Stimulated activated naive CD8-positive, alpha-beta T cell treated with anti-CD3 and anti-CD28 coated beads, Interleukin-15, amount 100 ng/mL, for 72 hours (primary cell): ENCODE measurements around the gene SLC43A2.
A peak's percentile ranks its signal among the peaks of the same experiment; 100 is the strongest.
"Not testable (repeated sequence)": the region's sequence is repeated elsewhere in the genome, so short reads cannot be mapped to it uniquely, and the experiment has no call there.

Experiments used
- ATAC-seq: fragments of 150-1000 bp; cut with Tn5 transposase; 2 replicates; pipeline ENCODE4 v1.10.0; 2021; ENCODE audit warnings: mild to moderate bottlenecking, moderate library complexity
- DNase-seq, 2 donors: peaks; one replicate each; pipeline ENCODE4 v3.0.0; 2021 to 2022
- H3K27ac Mint-ChIP-seq, 2 donors: one replicate each; pipeline ENCODE4 v1.8.0; 2022; ENCODE audit warnings: mild to moderate bottlenecking in 2 of 2, mixed read lengths in 2 of 2, moderate library complexity in 2 of 2
- H3K27me3 Mint-ChIP-seq: one replicate; pipeline ENCODE4 v1.8.0; 2022; ENCODE audit warnings: mixed read lengths
- H3K4me1 Mint-ChIP-seq: one replicate; pipeline ENCODE4 v1.8.0; 2022; ENCODE audit warnings: mild to moderate bottlenecking, mixed read lengths
- H3K4me3 Mint-ChIP-seq, 2 donors: one replicate each; pipeline ENCODE4 v1.8.0; 2022; ENCODE audit warnings: mild to moderate bottlenecking in 2 of 2, mixed read lengths in 2 of 2, moderate library complexity in 1 of 2
- H3K9me3 Mint-ChIP-seq, 2 donors: one replicate each; pipeline ENCODE4 v1.8.0; 2022; ENCODE audit warnings: mixed read lengths in 2 of 2

The SLC43A2 gene

DNA sequence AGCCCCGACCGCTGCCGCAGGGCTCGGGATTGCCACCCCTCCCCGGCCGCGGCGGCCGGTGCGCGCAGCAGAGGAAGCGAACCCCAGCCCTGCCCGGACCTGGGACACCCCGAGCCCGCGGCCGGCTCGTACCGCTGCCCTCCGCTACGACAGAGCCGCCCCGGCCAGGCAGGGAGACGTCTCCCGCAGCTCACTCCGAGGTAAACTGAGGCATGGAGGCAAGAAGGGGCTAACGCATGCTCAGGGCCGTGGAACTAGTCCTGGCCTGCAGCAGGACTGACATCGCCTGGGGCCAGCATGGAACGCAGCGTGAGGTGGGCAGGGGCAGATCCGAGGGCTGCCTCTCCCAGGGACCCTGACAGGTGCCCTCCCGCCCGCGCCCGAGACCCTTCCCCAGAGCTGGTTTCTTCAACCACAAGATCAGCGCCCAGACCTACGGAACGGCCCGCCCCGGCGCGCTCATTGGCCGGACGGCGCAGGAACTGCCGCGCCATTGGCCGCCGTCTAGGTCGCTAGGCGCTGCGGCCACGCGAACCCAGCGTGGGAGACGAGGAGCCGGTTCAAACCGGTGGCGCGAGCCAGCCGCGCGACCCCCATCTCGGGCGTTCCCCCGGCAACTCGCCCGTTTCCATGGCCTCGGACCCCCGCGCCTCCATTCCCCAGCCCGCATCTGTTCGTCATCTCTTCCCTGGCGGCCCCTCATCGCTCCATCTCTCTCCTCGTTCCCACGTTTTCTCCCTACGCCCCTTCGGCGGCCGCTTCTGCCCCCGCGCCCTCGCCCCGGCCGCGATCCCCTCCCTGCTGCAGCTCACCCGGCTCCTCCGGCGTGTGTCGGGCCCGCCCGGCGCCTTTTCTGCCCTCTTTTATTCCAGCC lies at the start of gene SLC43A2:
TSS of gene SLC43A2 (minus strand) at position 853 of the 874 bp plus-strand sequence. CDS start 960 bp downstream, outside the sequence.
- Mint-ChIP-seq H3K27me3 (peaks cover 36% of the 10 kb centered on the region), H3K27ac (peak within 1 kb of the TSS; percentile 81 to 97), H3K9me3 (no peaks in the 10 kb centered on the region), H3K4me3 (peak within 1 kb of the TSS; percentile 86 to 99), H3K4me1 (peaks cover 39% of the 10 kb centered on the region)
- ATAC-seq (peak; percentile 82), DNase-seq (peak; percentile 75 to 80)

DNA sequence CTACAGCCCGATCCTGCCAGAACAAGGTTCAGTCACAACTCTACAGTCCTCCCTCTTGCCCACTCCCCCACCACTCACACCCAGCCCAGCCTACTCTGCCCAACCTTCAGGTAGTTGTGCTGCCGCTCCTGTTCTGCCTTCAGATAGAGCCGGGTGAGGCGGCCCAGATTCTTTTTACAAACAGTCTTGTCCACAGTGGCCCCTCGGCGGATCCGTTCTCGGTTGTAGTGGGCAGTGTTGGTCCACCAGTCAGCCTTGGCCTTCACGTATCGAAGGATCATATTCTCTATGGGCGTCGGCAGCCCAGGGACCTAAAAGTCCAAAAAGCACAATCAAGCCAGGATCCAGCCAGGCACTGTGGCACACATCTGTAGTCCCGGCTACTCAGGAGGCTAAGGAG lies 47.8 kb upstream of the SLC43A2 start:
- Mint-ChIP-seq H3K9me3 (no peaks in the 10 kb centered on the region), H3K27me3 (no peaks in the 10 kb centered on the region), H3K4me3 (no peak overlapping the region), H3K27ac (no peak overlapping the region), H3K4me1 (no peaks in the 10 kb centered on the region)
- DNase-seq, result no peak
- ATAC-seq, result no peak

DNA sequence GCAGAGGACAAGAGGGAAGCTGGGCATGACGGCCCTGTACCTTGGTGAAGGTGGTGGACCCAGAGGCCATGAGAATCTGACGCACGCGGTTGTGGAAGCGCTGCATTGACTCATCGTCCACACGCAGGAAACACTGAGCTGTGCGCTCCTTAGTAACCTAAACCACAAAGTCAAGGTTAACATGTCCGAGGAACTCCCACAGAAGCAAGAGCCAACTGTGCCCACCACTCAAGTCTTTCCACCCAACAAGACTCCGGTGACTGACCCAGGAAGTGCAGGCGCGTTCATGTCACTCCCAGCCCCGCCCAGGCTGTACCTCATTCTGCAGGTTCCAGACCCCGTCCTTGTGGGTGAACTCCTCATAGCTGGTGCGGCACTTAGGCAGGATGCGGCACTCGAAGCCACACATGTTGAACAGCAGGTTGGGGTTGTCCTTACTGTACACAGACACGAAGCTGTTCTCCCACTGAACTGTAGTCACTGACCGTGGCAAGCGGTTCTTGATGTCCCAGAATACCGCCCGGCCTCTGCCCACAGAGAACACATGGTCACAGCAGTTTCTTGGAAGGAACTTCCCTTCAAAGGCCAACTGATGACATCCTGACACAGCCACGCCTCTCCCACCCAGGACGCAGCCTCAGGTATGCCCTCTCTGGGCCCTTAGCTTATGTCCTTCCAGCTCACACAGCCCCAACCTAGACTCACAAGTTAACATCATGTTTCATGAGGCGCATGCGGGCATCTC lies 44.6 kb upstream of the SLC43A2 start:
- ATAC-seq, result no peak
- Mint-ChIP-seq H3K4me3 (no peak overlapping the region), H3K27ac (no peak overlapping the region)

DNA sequence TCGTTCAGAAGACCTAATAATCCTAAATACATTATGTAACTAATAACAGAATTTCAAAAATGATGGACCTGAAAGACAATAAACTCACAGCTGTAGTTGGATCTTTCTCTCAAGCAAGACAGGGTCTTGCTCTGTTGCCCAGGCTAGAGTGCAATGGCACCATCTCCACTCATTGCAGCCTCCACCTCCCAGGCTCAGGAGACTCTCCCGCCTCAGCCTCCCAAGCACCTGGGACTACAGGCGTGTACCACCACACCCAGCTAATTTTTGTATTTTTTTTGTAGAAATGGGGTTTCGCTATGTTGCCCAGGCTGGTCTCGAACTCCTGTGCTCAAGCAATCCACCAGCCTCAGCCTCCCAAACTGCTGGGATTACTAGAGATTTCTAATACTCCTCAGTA lies 35.3 kb upstream of the SLC43A2 start:
- H3K27me3 Mint-ChIP-seq, DNase-seq, H3K4me3 Mint-ChIP-seq, ATAC-seq, H3K4me1 Mint-ChIP-seq, H3K9me3 Mint-ChIP-seq: not testable (repeated sequence)
- H3K27ac Mint-ChIP-seq, result peak overlapping the region in 1 of 2 donors; percentile 27

More for the DNA sequence above, 44.6 kb upstream of the SLC43A2 start:
- Mint-ChIP-seq H3K9me3 (no peaks in the 10 kb centered on the region), H3K4me1 (peaks cover 16% of the 10 kb centered on the region), H3K27me3 (no peaks in the 10 kb centered on the region)
- no peak for DNase-seq

DNA sequence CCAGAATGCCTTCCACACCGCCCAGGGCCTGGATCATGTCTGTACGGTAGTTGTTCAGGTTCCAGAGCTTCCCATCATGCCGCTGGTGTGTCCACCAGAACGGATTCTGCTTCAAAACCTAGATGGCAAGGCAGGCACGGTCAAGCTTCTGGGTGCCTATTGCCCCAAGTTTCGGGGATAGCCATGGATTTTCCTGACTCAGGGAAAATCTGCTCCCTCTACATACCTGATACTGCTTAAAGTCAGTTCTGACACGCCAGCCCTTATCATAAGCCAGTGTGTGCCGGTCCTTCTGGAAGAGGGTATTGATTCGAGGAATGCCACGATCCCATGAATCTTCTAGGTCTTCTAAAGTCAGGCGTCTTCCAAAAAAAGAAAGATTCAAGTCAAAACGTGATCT lies 32.4 kb upstream of the SLC43A2 start:
- DNase-seq (no peak), ATAC-seq (no peak)
- Mint-ChIP-seq H3K27ac (no peak overlapping the region), H3K27me3 (no peaks in the 10 kb centered on the region), H3K9me3 (no peaks in the 10 kb centered on the region), H3K4me1 (no peaks in the 10 kb centered on the region), H3K4me3 (no peak overlapping the region)

DNA sequence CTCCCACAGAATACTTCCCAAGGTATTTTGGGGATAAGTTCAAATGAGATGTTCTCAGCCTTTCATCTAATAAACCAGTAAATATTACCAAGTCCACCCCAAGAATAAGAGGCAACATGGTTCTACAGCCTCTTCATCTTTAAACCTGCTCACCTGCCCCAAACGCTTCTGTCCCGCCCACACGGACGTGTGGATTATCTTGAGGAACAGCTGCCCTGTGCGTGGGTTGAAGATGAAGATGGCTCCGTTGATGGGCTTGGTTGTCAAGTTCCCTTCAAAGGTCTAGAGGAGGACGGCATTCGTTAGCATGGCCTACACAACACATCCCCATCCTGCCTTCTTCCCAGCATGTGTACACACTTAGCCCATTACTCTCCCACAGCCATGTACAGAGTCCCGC lies 29.5 kb upstream of the SLC43A2 start:
- Mint-ChIP-seq H3K27me3 (no peaks in the 10 kb centered on the region), H3K9me3 (no peaks in the 10 kb centered on the region), H3K4me3 (no peak overlapping the region), H3K4me1 (peaks cover 3% of the 10 kb centered on the region), H3K27ac (no peak overlapping the region)
- DNase-seq, result no peak
- ATAC-seq, result no peak

DNA sequence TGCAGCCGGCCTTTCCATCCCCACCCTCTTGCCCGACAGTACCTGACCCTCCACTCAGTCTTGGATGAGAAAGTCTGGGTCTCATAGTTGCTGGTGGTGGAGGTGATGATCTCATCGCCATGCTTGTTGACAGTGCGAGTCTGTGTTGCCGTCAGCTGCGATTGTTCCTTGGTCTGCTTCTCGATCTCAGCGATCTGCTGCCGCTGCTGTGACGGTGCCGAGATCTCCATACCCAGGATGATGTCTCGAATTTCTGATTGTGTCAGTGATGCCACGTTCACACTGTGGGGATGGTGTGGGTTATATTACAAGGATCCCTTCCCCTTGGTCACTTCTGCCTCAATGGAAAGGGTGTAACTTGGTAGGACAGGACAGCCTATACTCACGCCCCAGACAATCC lies 25.1 kb upstream of the SLC43A2 start:
- no peak for ATAC-seq
- peaks cover 31% of the 10 kb centered on the region for H3K4me1 Mint-ChIP-seq
- peak overlapping the region in 1 of 2 donors; percentile 27 for H3K27ac Mint-ChIP-seq
- H3K9me3 Mint-ChIP-seq, result no peaks in the 10 kb centered on the region
- H3K4me3 Mint-ChIP-seq, result no peak overlapping the region
- H3K27me3 Mint-ChIP-seq, result no peaks in the 10 kb centered on the region
- DNase-seq, result no peak

DNA sequence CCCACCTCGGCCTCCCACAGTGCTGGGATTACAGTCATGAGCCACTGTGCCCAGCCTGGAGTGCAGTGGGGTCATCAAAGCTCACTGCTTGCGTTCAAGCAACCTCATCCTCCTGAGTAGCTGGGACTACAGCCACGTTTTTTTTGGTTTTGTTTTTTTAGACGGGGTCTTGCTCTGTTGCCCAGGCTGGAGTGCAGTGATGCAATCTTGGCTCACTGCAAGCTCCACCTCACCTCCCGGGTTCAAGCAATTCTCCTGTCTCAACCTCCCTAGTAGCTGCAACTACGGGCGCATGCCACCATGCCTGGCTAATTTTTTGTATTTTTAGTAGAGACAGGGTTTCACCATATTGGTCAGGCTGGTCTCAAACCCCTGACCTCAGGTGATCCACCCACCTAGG lies 24.2 kb upstream of the SLC43A2 start:
- H3K9me3 Mint-ChIP-seq, DNase-seq, H3K27me3 Mint-ChIP-seq, ATAC-seq, H3K4me3 Mint-ChIP-seq, H3K27ac Mint-ChIP-seq: not testable (repeated sequence)
- H3K4me1 Mint-ChIP-seq, result peaks cover 39% of the 10 kb centered on the region

DNA sequence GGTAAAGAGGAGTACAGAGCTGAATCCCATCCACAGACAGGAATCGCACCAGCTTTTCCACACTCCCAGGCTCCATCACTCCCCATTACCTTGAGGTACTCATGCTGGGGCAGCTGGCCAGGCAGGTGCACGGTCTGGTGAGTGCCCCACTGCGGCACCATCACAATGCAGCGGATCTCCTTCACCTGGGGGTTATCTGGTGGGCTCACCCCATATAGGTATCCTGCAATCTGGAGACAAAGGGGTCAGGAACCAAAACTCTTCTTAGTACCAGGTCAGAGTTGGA lies 22.9 kb upstream of the SLC43A2 start:
- H3K4me3 Mint-ChIP-seq, result no peak overlapping the region

DNA sequence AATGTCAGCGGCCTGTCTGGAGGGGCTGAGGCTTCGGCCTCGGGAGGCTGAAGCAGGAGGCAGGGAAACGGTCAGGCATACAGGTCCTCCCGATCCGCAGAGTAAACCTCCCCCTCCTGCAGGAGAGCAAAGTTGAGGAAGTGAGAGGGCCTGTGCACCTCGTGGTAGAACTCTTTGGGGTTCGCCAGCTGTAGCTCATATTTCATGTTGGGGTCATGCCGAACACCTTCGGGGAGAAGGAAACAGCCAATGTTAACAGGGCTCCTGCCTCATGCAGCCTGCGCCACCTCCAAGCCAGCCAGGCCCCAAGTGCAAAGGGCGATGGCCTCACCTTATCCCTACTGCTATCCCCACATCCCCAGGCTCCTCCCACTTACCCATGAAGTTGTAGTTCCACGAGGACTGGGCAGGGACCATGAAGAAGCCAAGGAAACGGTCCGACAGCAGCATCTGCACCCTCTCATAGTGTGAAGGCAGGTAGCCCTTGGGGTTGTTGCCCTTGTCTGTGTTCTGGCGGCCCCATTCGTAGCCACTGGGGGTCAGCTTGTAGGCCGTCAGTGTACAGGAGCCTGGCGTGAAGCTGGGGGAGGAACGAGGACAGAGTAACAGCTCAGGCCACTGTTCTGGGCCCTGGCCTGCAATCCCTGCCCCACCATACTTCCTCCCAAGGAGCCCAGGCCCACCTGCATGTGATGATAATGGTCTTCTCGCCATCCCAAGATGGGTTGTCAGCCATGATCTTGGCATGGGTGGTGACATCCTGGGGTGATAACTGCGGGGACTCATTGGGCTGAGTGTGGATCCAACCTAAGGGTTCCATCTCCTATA lies 22.3 kb upstream of the SLC43A2 start:
- H3K27me3 Mint-ChIP-seq, result no peaks in the 10 kb centered on the region
- DNase-seq, result no peak
- peaks cover 55% of the 10 kb centered on the region for H3K4me1 Mint-ChIP-seq
- H3K4me3 Mint-ChIP-seq, result no peak overlapping the region
- H3K9me3 Mint-ChIP-seq, result no peaks in the 10 kb centered on the region
- ATAC-seq, result no peak
- H3K27ac Mint-ChIP-seq, result no peak overlapping the region

More for the DNA sequence above, 22.9 kb upstream of the SLC43A2 start:
- Mint-ChIP-seq H3K27ac (no peak overlapping the region), H3K9me3 (no peaks in the 10 kb centered on the region), H3K4me1 (peaks cover 49% of the 10 kb centered on the region), H3K27me3 (no peaks in the 10 kb centered on the region)
- no peak for DNase-seq
- ATAC-seq, result no peak

DNA sequence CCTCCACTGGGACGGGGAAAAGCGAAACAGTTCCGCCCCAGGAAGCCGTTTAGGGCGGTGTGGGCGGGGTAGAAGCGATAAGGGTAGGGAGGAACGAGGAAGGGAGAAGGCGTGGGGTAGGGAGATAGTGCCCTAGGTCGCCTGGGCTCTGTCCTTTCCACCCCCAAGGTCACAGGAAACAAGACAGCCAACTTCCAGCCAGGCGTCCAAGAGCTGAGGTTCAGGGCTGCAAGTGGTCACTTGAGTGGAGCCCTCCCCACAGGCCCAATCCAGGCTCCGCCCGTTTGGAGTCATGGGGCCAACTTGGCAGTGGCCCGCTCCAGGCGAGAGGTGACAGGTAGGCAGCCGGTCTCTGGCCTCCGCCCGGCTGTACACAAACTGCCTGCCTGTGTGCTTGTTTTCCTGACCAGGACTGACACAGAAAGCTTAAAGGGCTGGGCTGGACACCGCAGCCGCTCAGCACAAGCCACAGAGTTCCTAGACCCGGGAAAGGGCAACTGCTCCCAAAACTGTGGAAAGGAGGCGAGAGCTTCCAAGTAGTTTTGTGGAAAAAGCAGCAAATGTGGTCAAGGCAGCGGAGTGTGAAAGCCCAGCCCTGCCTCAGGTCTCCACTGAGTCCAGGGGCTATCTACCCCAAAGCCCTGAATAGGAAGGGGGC lies 21.3 kb upstream of the SLC43A2 start, which contains the start of gene RILP:
TSS of gene RILP (minus strand) at position 23 of the 658 bp plus-strand sequence. CDS start 62 bp downstream, outside the sequence.
- peak within 1 kb of the TSS; percentile 69 to 89 for H3K4me3 Mint-ChIP-seq
- H3K27ac Mint-ChIP-seq, result peak within 1 kb of the TSS in 1 of 2 donors; percentile 63
- no peak for DNase-seq
- H3K9me3 Mint-ChIP-seq, result no peaks in the 10 kb centered on the region
- peak; percentile 20 for ATAC-seq
- no peaks in the 10 kb centered on the region for H3K27me3 Mint-ChIP-seq
- peaks cover 65% of the 10 kb centered on the region for H3K4me1 Mint-ChIP-seq

DNA sequence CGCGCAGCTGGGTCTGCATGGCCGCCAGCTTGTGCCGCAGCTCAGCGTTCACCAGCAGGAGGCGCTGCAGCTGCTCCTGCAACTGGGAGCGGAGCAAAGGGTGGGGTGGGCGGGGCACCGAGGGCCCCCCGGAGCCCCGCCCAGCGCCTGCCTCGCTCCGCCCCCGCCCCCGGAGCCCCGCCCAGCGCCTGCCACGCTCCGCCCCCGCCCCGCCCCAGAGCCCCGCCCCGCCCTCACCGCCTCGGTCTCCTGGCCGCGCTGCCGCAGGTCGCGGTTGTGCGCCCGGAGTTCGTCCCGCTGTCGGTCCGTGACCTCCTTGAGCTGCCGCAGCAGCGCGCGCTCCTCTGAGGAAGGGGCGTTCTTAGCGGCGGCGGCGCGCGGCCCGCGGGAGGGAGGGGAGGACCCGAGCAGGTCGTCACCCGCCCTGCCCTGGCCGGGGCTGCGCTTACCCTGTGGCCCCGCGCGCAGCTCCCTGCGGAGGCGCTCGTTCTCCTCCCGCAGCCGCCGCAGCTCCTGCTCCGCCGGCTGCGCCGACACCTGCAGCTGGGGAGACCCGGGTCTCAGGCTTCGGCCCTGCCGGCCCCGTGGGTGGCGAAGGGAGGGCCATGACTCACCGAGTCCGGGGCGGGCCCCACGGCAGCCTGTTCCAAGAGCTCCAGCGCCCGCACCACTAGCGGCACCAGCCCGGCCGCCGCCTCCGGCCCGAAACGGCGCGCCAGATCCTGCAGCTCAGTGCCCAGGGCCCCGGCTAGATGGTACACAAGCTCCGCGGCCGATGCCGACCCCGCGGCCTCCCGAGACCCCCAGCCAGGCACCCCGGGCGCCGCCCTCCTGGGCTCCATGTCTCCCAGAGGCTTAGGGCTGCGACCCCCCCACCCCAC lies 20.6 kb upstream of the SLC43A2 start:
- Mint-ChIP-seq H3K27ac (peak overlapping the region in 1 of 2 donors; percentile 63), H3K4me3 (peak overlapping the region; percentile 69 to 89), H3K27me3 (no peaks in the 10 kb centered on the region), H3K9me3 (no peaks in the 10 kb centered on the region), H3K4me1 (peaks cover 72% of the 10 kb centered on the region)
- ATAC-seq (peak; percentile 82), DNase-seq (peak; percentile 95 to 96)

DNA sequence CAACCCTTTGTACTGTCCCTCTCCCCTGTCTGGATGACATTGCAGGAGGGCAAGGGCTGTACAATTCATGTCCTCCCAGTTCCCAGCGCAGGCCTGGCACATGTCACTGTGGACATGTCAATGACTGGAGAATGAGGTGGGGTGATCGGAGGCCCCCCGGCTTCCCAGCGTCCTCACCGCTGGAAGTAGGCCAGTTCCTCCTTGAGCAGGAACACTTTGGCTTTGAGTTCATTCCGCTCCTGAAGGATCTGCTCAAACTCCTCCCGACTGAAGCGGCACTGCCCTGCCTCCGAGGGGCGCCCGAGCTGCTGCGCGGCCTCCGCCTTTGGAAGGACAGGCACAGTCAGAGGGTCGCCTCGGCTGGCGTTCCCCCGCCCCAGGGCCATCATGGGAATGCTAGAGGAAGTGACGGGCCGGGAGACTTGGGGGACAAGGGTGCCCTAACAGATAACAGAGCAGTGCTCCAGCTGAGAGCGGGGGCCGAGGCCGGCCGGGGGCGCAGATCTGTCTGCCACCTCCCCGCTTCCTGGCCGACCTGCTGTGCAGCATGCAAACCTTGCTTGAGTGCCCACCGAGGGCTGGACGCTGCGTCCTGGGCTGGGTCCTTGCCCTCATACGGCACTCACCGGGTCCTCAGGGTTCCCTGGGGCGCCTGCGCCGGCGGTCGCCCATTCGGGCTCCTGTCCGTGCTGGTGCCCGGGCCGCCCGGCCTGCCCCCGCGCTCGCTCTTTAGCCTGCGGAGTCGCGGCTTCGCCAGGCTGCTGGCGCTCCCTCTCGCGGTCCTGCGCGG lies 19.7 kb upstream of the SLC43A2 start:
- no peak for DNase-seq
- Mint-ChIP-seq H3K27me3 (no peaks in the 10 kb centered on the region), H3K4me1 (peaks cover 77% of the 10 kb centered on the region), H3K4me3 (peak overlapping the region; percentile 69 to 89), H3K27ac (no peak overlapping the region), H3K9me3 (no peaks in the 10 kb centered on the region)
- ATAC-seq, result peak; percentile 29

DNA sequence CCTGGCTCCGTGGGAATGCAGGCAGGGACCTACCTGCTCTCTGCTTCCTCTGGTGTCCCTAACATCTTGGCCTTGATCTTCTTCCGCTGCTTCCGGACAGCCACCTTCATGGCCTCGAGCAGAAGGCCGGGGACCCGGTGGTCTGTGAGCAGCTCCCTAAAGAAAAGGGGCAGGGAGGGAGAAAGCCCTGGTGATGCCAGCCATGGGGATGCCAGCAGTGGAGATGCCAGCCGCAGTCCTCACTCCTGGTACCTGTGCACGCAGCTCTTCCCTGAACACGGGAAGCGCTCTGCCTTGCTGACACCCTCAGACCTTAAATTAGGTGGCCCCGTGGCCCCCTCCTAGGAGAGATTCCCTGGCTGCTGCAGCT lies 19.2 kb upstream of the SLC43A2 start:
- ATAC-seq, result no peak
- peak overlapping the region; percentile 69 to 89 for H3K4me3 Mint-ChIP-seq

More for the DNA sequence above, 19.2 kb upstream of the SLC43A2 start:
- Mint-ChIP-seq H3K4me1 (peaks cover 71% of the 10 kb centered on the region), H3K27me3 (no peaks in the 10 kb centered on the region), H3K27ac (no peak overlapping the region), H3K9me3 (no peaks in the 10 kb centered on the region)
- no peak for DNase-seq
